Aorta (tissue), 5 donors: ENCODE results near the gene NLGN1. TPM values are rescaled to one million over a fixed set of nuclear protein-coding genes. Genes with fewer than 3 reads are reported as not detected.
"Not testable (repeated sequence)": the region's sequence is repeated elsewhere in the genome, so short reads cannot be mapped to it uniquely, and the experiment has no call there.

Experiments
- ATAC-seq: fragments of 200-7000 bp; cut with Tn5 transposase; one replicate; pipeline ENCODE4 v1.9.1; 2022; ENCODE audit warnings: moderate library complexity; ENCODE audit not compliant: low FRiP score
- DNase-seq, 2 donors: peaks; one replicate each; pipeline ENCODE4 v3.0.0-alpha.2; 2020
- H3K27ac ChIP-seq, 2 donors: one replicate each; pipeline ENCODE4 v1.5.1; 2013; ENCODE audit warnings: low read length in 2 of 2, mild to moderate bottlenecking in 2 of 2, moderate library complexity in 2 of 2, control low read depth in 1 of 2, inconsistent platforms in 1 of 2, low read depth in 1 of 2
- H3K27me3 ChIP-seq, 2 donors: one replicate each; pipeline ENCODE4 v1.6.1; 2013; ENCODE audit warnings: control low read depth in 1 of 2, low read length in 1 of 2, mild to moderate bottlenecking in 1 of 2, moderate library complexity in 1 of 2; ENCODE audit not compliant: insufficient read depth in 2 of 2, control insufficient read depth in 1 of 2
- H3K36me3 ChIP-seq, 2 donors: one replicate each; pipeline ENCODE4 v1.6.1; 2013; ENCODE audit warnings: control low read depth in 1 of 2, low read length in 1 of 2, mild to moderate bottlenecking in 1 of 2; ENCODE audit not compliant: insufficient read depth in 2 of 2, control insufficient read depth in 1 of 2
- H3K4me1 ChIP-seq, 2 donors: one replicate each; pipeline ENCODE4 v1.6.1; 2013; ENCODE audit warnings: low read length in 2 of 2, control low read depth in 1 of 2, mild to moderate bottlenecking in 1 of 2, moderate library complexity in 1 of 2; ENCODE audit not compliant: insufficient read depth in 2 of 2, control insufficient read depth in 1 of 2
- H3K4me3 ChIP-seq, 2 donors: one replicate each; pipeline ENCODE4 v1.5.1; 2013; ENCODE audit warnings: low read length in 2 of 2, control low read depth in 1 of 2, mild to moderate bottlenecking in 1 of 2
- H3K9me3 ChIP-seq: one replicate; pipeline ENCODE4 v1.6.1; 2013; ENCODE audit warnings: mild to moderate bottlenecking, low read length; ENCODE audit not compliant: control insufficient read depth
- WGBS, 2 donors: extraction: QIAGEN DNeasy Blood & Tissue Kit; methylation state at CpG; one replicate each; pipeline ENCODE4 v1.1.7; 2013; 5-methylcytosine and 5-hydroxymethylcytosine counted together
- intact Hi-C, 2 donors: fragments of 100-400 bp; cut with DNase I; formaldehyde crosslinking; loops; one replicate each; pipeline versions ENCODE4 v1.14.2 to v1.15.0; 2022
- polyA plus RNA-seq, 2 donors: library from polyadenylated mRNA; stranded (reverse); fragments of 200-250 nt; gene quantifications; one replicate each; pipeline ENCODE4 v1.2.3, GENCODE V29; 2013
- total RNA-seq, 2 donors: library from RNA; stranded (reverse); fragmentation: NEBNext Ultra II Directional; extraction: Animal tissue kit (Norgen Biotek cat#: 25700); gene quantifications; one replicate each; pipeline ENCODE4 v1.2.1, GENCODE V29; 2021
- donor health status: healthy with polysubstance abuse.
- donor health status: Bipolar disorder and iron deficiency.
- donor health status: DM: no; HTN: no; CAD: no.
- donor health status: DM: no; HTN: no; CAD: no.
- donor health status: DM: yes; HTN: yes; CAD: no.

NLGN1 gene
- total and polyA plus RNA-seq, 4 donors, result 0.50 to 20.0 (median 8.6) TPM

DNA sequence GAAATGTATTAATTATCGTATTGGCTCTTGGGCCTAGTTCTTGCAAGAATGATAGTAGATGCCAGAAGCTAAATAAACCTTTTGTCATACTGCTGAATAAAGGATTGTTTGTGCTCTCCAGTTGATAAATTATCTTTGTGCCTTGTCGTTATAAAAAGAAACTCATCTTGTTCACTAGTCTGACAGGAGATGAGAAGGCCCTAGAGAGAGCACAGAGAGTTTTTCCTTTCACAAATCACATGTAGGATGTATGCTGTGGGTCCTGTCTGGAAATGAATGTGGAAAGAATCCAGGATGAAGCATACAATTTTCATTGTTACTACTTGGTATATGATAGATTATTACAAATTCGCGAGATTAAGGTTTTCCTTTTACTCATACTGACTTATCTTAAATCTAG is 113.0 kb downstream of the NLGN1 start:
- Histone ChIP-seq H3K4me3 (no peak overlapping the region), H3K36me3 (no peaks in the 10 kb centered on the region), H3K27ac (no peak overlapping the region), H3K4me1 (no peaks in the 10 kb centered on the region), H3K9me3 (no peaks in the 10 kb centered on the region), H3K27me3 (no peaks in the 10 kb centered on the region)
- WGBS, 2 donors, result 72 to 77% methylated on average over 4 of the region's 4 CpGs
- DNase-seq, result no peak
- intact Hi-C loops, result no loop called here
- ATAC-seq, result no peak

- Histone ChIP-seq H3K4me3 (no peak overlapping the region), H3K27ac (no peak overlapping the region), H3K4me1 (no peaks in the 10 kb centered on the region), H3K36me3 (no peaks in the 10 kb centered on the region), H3K9me3 (no peaks in the 10 kb centered on the region), H3K27me3 (no peaks in the 10 kb centered on the region)
- no peak for ATAC-seq
- intact Hi-C loops, result no loop called here
- DNase-seq, result no peak
- 27 to 41% methylated on average over 1 of the region's 1 CpG for WGBS, 2 donors
These were observed 115.6 kb downstream of the NLGN1 start for GRCh38 chr3:173513123-173513522.

- no peak overlapping the region for H3K27ac ChIP-seq
- H3K9me3 ChIP-seq, result peaks cover 1% of the 10 kb centered on the region
- intact Hi-C loops, result no loop called here
- H3K27me3 ChIP-seq, result no peaks in the 10 kb centered on the region
- H3K4me3 ChIP-seq, result no peak overlapping the region
- H3K36me3 ChIP-seq, result no peaks in the 10 kb centered on the region
- WGBS, 2 donors, result 51 to 56% methylated on average over 8 of the region's 8 CpGs
- ATAC-seq (peak; percentile 56), DNase-seq (no peak)
- no peaks in the 10 kb centered on the region for H3K4me1 ChIP-seq
These were observed 131.6 kb downstream of the NLGN1 start for GRCh38 chr3:173529062-173529711.

DNA sequence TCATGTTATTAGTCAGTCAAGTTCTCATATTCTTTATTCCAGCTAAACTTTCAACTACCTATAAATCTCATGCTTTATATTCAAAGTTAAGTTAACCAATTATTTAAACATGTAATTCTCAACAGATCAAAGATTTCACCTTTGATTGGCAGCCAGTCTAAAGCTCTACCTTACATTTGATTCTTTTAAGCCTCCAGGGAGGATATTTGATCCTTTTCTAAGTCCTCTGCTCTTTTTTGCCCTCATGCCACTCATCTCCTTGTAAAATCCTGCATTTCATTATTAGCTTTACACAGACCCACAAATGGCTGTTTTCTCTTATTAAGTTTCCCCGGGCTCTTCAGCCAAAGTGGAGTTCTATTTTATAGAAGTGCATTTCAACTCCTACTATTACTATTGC is 134.1 kb downstream of the NLGN1 start:
- WGBS, 2 donors, result 95 to 97% methylated on average over 1 of the region's 1 CpG
- no peak for ATAC-seq
- H3K36me3 ChIP-seq, result no peaks in the 10 kb centered on the region
- no peak overlapping the region for H3K4me3 ChIP-seq
- no peaks in the 10 kb centered on the region for H3K27me3 ChIP-seq
- no peaks in the 10 kb centered on the region for H3K4me1 ChIP-seq
- no peak overlapping the region for H3K27ac ChIP-seq
- intact Hi-C loops, result no loop called here
- no peak for DNase-seq
- peaks cover 1% of the 10 kb centered on the region for H3K9me3 ChIP-seq

- DNase-seq, result no peak
- no peak overlapping the region for H3K27ac ChIP-seq
- H3K4me3 ChIP-seq, result no peak overlapping the region
- ATAC-seq, result no peak
- intact Hi-C loops, result no loop called here
- H3K27me3 ChIP-seq, result no peaks in the 10 kb centered on the region
- H3K4me1 ChIP-seq, result no peaks in the 10 kb centered on the region
- 96 to 100% methylated on average over 5 of the region's 5 CpGs for WGBS, 2 donors
- no peaks in the 10 kb centered on the region for H3K36me3 ChIP-seq
- H3K9me3 ChIP-seq, result no peaks in the 10 kb centered on the region
These were observed 140.9 kb downstream of the NLGN1 start for GRCh38 chr3:173538410-173538809.

DNA sequence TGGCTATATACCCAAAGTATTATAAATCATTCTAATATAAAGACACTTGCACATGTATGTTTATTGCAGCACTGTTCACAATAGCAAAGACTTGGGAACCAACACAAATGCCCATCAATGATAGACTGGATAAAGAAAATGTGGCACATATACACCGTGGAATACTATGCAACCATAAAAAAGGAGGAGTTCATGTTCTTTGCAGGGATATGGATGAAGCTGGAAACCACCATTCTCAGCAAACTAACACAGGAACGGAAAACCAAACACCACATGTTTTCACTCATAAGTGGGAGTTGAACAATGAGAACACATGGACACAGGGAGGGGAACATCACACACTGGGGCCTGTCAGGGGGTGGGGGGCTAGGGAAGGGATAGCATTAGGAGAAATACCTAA is 148.0 kb downstream of the NLGN1 start:
- H3K4me1 ChIP-seq, intact Hi-C loops: not testable (repeated sequence)

DNA sequence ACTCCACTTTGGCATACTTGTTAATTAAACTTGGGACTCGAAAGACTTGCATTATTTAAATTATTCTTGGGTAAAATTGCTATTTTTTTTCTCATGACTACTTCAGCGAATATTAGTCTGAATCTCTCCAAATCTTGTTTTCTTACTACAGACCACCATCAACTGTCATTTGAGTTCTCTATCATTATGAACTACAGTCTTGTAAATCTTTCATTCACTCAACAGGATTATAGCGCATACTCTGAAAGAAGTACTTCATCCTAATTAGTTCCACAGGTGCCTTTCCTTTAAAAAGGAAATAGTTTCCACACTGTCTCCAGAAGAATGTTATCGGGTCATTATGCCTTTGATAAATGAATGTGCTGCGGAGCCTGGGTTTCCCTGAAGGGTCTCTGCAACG is 149.5 kb downstream of the NLGN1 start:
- no peak for DNase-seq
- no peak overlapping the region for H3K27ac ChIP-seq
- intact Hi-C loops, result no loop called here
- no peaks in the 10 kb centered on the region for H3K36me3 ChIP-seq
- 81 to 91% methylated on average over 6 of the region's 6 CpGs for WGBS, 2 donors
- no peaks in the 10 kb centered on the region for H3K27me3 ChIP-seq
- H3K4me3 ChIP-seq, result no peak overlapping the region
- ATAC-seq, result no peak
- no peaks in the 10 kb centered on the region for H3K9me3 ChIP-seq
- H3K4me1 ChIP-seq, result no peaks in the 10 kb centered on the region

More for the DNA sequence above, 148.0 kb downstream of the NLGN1 start:
- WGBS, 2 donors, result 93 to 95% methylated on average over 2 of the region's 2 CpGs
- DNase-seq, H3K9me3 ChIP-seq, H3K27ac ChIP-seq, ATAC-seq, H3K36me3 ChIP-seq, H3K27me3 ChIP-seq, H3K4me3 ChIP-seq: not testable (repeated sequence)

GRCh38 chr3:173548261-173548660 is 150.7 kb downstream of the NLGN1 start:
- H3K36me3 ChIP-seq, result no peaks in the 10 kb centered on the region
- no peak overlapping the region for H3K27ac ChIP-seq
- 76 to 79% methylated on average over 2 of the region's 2 CpGs for WGBS, 2 donors
- no peaks in the 10 kb centered on the region for H3K9me3 ChIP-seq
- H3K4me1 ChIP-seq, result no peaks in the 10 kb centered on the region
- no peak overlapping the region for H3K4me3 ChIP-seq
- DNase-seq (no peak), ATAC-seq (no peak)
- H3K27me3 ChIP-seq, result no peaks in the 10 kb centered on the region
- intact Hi-C loops, result no loop called here

- Histone ChIP-seq H3K27ac (no peak overlapping the region), H3K9me3 (no peaks in the 10 kb centered on the region), H3K27me3 (no peaks in the 10 kb centered on the region), H3K36me3 (no peaks in the 10 kb centered on the region), H3K4me3 (no peak overlapping the region), H3K4me1 (no peaks in the 10 kb centered on the region)
- intact Hi-C loops, result loop anchor here (5.0 kb wide), 2 partner anchors 140 to 180 kb away; no protein-coding TSS in a partner anchor
- ATAC-seq, result no peak
- 28 to 34% methylated on average over 4 of the region's 4 CpGs for WGBS, 2 donors
- DNase-seq, result no peak
These were observed 155.0 kb downstream of the NLGN1 start for GRCh38 chr3:173552526-173552925.
